HG03521 (cell line): Measurements from ENCODE around the gene GALNT16.

Experiments used
- ATAC-seq: cut with Tn5 transposase; IDR thresholded peaks from one replicate; pipeline ENCODE4 v1.9.1; 2021; ENCODE audit warnings: mild to moderate bottlenecking, moderate library complexity; ENCODE audit not compliant: unreplicated experiment

GALNT16 gene

DNA sequence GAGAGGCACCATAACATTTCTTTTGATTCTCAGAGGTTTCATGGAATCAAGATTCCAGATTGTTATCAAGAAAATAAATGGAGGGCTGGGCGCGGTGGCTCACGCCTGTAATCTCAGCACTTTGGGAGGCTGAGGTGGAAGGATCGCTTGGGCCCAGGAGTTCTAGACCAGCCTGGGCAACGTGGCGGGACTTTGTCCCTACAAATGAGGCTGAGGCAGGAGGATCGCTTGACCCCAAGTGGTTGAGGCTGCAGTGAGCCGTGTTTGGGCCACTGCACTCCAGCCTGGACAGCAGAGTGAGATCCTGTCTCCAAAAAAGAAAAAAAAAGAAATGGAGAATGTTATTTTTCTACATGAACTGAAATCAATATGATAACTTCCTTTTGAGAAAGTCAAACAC is 139.8 kb downstream of the GALNT16 start:
- ATAC-seq: no peak

DNA sequence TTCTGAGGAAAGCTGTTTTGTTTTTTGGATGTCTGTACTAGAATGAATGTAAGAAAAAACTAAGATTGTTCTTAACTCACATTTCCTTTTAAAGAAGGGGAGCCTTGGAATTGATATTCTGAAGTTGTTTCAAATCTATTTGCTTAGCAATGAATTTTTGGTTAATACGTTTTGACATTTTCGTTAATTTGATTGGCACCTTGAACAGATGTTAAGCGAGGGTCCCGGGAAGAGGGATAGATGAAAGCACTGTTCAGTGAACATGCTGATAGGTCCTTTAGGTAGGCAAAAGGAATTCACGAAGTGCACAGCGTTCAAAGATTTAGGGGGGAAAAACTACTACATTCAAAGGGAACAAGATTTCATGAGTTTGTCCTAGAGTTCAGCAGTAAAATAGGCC is 140.2 kb downstream of the GALNT16 start:
- no peak for ATAC-seq

DNA sequence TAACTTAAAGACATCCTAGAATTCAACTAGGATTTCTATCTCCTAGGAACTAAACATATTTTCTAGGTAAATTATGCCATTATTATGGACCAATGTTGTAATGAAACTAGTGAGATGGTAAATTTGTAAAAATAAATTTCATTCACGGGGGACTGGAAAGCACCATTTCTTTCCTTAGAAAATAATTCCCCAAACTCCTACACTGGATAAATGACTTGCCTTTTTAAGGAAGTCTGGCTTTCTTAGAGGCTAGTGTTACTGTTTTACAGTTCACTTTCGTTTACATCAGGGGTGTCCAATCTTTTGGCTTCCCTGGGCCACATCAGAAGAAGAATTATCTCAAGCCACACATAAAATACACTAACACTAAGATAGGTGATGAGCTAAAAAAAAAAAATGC is 141.9 kb downstream of the GALNT16 start:
- no peak for ATAC-seq

DNA sequence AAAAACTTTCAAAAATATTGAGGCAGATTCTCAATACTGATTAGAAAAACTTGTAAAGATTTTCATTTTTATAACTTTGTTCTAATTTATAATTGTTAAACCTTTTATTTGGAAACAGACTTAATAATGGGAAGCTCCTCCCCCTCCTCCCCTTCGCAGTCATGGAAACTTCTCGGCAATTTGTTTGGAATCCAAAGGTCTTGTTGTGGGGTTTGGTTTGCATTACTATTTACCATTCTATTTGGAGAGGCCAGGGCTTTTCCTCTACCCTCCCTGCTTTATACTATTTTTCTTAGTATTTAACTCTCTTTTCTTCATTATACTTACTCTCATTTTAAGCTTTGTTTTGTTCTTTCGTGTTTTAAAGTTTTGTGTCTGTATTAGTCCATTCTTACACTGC is 144.5 kb downstream of the GALNT16 start:
- ATAC-seq: no peak

DNA sequence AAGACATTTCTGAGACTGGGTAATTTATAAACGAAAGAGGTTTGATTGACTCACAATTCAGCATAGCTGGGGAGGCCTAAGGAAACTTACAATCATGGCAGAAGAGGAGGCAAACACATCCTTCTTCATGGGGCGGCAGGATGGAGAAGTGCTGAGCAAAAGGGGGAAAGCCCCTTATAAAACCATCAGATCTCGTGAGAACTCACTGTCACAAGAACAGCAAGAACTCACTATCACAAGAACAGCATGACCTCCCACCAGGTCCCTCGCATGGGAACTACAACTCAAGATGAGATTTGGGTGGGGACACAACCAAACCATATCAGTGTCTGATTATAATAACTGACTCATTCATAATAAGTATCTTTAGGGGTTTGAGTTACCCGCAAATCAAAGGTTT is 144.9 kb downstream of the GALNT16 start:
- ATAC-seq: no peak

DNA sequence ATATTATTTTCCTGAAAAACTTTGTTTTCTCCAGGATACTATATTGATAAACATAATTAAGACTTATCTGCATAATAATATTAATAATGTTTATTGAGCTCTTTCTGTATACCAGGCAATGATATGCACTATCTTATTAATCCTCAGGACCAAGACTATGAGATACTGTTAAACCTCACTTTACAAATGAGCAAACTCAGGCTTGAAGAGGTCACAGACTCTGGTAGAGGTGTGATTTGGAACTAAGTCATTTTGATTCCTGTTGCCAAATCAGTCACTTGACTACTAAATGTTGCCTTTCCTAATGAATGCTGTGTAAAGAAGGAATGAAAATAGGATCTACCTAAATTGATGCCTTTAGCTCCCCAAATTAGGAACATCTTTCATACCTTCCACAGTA is 145.8 kb downstream of the GALNT16 start:
- ATAC-seq: no peak
